ENCODE measurements around the gene GPR152. TPM values are rescaled to one million over a fixed set of nuclear protein-coding genes. Genes with fewer than 3 reads are reported as not detected.

GPR152 gene
- total RNA-seq, 1 donor from 2014 or later, result not detected

GRCh38 chr11:67498544-67498972 is 46.0 kb upstream of the GPR152 start:
- H3K27me3 Mint-ChIP-seq (ENCODE audit: low read depth), result peaks cover 3% of the 10 kb centered on the region
- DNase-seq (ENCODE audit: low spot score in 2 of 2, unreplicated experiment in 2 of 2), result no peak
- no peak overlapping the region for H3K27ac Mint-ChIP-seq
- peaks cover 10% of the 10 kb centered on the region for H3K36me3 Mint-ChIP-seq
- H3K9me3 Mint-ChIP-seq, result no peaks in the 10 kb centered on the region
- TF ChIP-seq CTCF (IDR thresholded peaks at IDR 0.05; ENCODE audit: unreplicated experiment), result no peak
- peaks cover 6% of the 10 kb centered on the region for H3K4me1 Mint-ChIP-seq
- H3K4me3 Mint-ChIP-seq, result no peak overlapping the region

- no peak for TF ChIP-seq CTCF (IDR thresholded peaks at IDR 0.05; ENCODE audit: unreplicated experiment)
- H3K36me3 Mint-ChIP-seq, result peaks cover 10% of the 10 kb centered on the region
- no peak overlapping the region for H3K4me3 Mint-ChIP-seq
- H3K27ac Mint-ChIP-seq, result no peak overlapping the region
- H3K9me3 Mint-ChIP-seq, result no peaks in the 10 kb centered on the region
- H3K4me1 Mint-ChIP-seq, result peaks cover under 1% of the 10 kb centered on the region
- DNase-seq (ENCODE audit: low spot score in 2 of 2, unreplicated experiment in 2 of 2), result no peak
- no peaks in the 10 kb centered on the region for H3K27me3 Mint-ChIP-seq (ENCODE audit: low read depth)
Observed at GRCh38 chr11:67497656-67498291, 45.2 kb upstream of the GPR152 start.

GRCh38 chr11:67496113-67496512 is 43.6 kb upstream of the GPR152 start:
- Mint-ChIP-seq H3K36me3 (peaks cover 10% of the 10 kb centered on the region), H3K4me3 (no peak overlapping the region), H3K4me1 (no peaks in the 10 kb centered on the region), H3K9me3 (no peaks in the 10 kb centered on the region), H3K27ac (no peak overlapping the region), H3K27me3 (ENCODE audit: low read depth) (no peaks in the 10 kb centered on the region)
- no peak for DNase-seq (ENCODE audit: low spot score in 2 of 2, unreplicated experiment in 2 of 2)
- no peak for TF ChIP-seq CTCF (IDR thresholded peaks at IDR 0.05; ENCODE audit: unreplicated experiment)

- DNase-seq (ENCODE audit: low spot score in 2 of 2, unreplicated experiment in 2 of 2), result no peak
- Mint-ChIP-seq H3K4me1 (no peaks in the 10 kb centered on the region), H3K36me3 (peaks cover 6% of the 10 kb centered on the region), H3K27ac (no peak overlapping the region), H3K4me3 (no peak overlapping the region), H3K9me3 (no peaks in the 10 kb centered on the region), H3K27me3 (ENCODE audit: low read depth) (no peaks in the 10 kb centered on the region)
- no peak for TF ChIP-seq CTCF (IDR thresholded peaks at IDR 0.05; ENCODE audit: unreplicated experiment)
Observed at GRCh38 chr11:67495234-67496005, 42.9 kb upstream of the GPR152 start.

GRCh38 chr11:67494371-67495233 is 42.1 kb upstream of the GPR152 start:
- TF ChIP-seq CTCF (IDR thresholded peaks at IDR 0.05; ENCODE audit: unreplicated experiment), result no peak
- Mint-ChIP-seq H3K9me3 (no peaks in the 10 kb centered on the region), H3K27me3 (ENCODE audit: low read depth) (no peaks in the 10 kb centered on the region), H3K27ac (no peak overlapping the region), H3K4me1 (no peaks in the 10 kb centered on the region), H3K36me3 (peaks cover 9% of the 10 kb centered on the region), H3K4me3 (no peak overlapping the region)
- no peak for DNase-seq (ENCODE audit: low spot score in 2 of 2, unreplicated experiment in 2 of 2)

Data from mesothelial cell of epicardium (in vitro differentiated cells).